Measurements from ENCODE around the gene ZC3H6. TPM values are rescaled to one million over a fixed set of nuclear protein-coding genes. Genes with fewer than 3 reads are reported as not detected.

Gene ZC3H6
- total RNA-seq = 3.7 and 4.5 TPM in 2 replicates

GRCh38 chr2:112275311-112275886 is at the start of gene ZC3H6:
ZC3H6 (plus strand) TSS chr2:112275597; CDS start chr2:112275995, 398 bp downstream.

GRCh38 chr2:112254466-112255240 is 20.7 kb upstream of the ZC3H6 start, which contains the start of gene ZC3H8:
ZC3H8 (minus strand) TSS chr2:112255042; CDS start chr2:112254981, 61 bp downstream.

Small RNAs within 50 kb of the gene (small RNA-seq; reads per million reads assigned to genes)
- not detected for gene AC115115.1

Other genes starting within 250 kb of the ZC3H6 start
- gene TMEM87B, start 220.3 kb upstream of the ZC3H6 start, total RNA-seq = 72.9 and 88.7 TPM in 2 replicates
- gene FBLN7, start 137.2 kb upstream of the ZC3H6 start, total RNA-seq = 2.9 and 5.2 TPM in 2 replicates
- 28.6 and 35.4 TPM in 2 replicates for gene ZC3H8, start 20.6 kb upstream of the ZC3H6 start, total RNA-seq
- gene RGPD8, start 158.0 kb downstream of the ZC3H6 start, total RNA-seq = 28.8 and 34.3 TPM in 2 replicates
- 94.3 and 102 TPM in 2 replicates for gene TTL, start 206.6 kb downstream of the ZC3H6 start, total RNA-seq